PFSK-1 (cell line): Measurements from ENCODE around the gene BCAP29.

Source experiments
- POLR2AphosphoS5 ChIP-seq: IDR thresholded peaks from 2 replicates; pipeline ENCODE4 v1.6.1; 2012; ENCODE audit warnings: low read depth, mild to moderate bottlenecking, control low read depth, low read length, moderate library complexity
- SIN3A ChIP-seq: IDR thresholded peaks from 2 replicates; pipeline ENCODE4 v1.6.1; 2012; ENCODE audit warnings: mild to moderate bottlenecking, low read length, moderate library complexity, borderline replicate concordance; ENCODE audit not compliant: insufficient read depth
- TAF1 ChIP-seq: IDR thresholded peaks from 2 replicates; pipeline ENCODE4 v1.6.1; 2012; ENCODE audit warnings: low read length, control low read depth, borderline replicate concordance; ENCODE audit not compliant: insufficient read depth

DNA sequence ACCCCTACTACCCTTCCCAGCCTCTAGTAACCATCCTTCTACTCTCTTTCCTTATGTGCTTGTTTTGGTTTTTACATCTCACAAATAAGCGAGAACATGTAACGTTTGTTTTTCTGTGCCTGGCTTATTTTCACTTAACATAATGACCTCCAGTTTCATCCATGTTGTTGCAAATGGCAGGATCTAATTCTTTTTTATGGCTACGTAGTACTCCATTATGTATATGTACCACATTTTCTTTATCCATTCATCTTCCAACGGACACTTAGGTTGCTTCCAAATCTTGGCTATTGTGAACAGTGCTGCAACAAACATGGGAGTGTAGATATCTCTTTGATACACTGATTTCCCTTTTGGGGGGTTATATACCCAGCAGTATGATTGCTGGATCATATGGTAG, 47.0 kb downstream of the BCAP29 start:
- no peak for TF ChIP-seq SIN3A
- no peak for TF ChIP-seq TAF1
- no peak for TF ChIP-seq POLR2AphosphoS5
